ENCODE measurements around the gene VWA5B1.

DNA sequence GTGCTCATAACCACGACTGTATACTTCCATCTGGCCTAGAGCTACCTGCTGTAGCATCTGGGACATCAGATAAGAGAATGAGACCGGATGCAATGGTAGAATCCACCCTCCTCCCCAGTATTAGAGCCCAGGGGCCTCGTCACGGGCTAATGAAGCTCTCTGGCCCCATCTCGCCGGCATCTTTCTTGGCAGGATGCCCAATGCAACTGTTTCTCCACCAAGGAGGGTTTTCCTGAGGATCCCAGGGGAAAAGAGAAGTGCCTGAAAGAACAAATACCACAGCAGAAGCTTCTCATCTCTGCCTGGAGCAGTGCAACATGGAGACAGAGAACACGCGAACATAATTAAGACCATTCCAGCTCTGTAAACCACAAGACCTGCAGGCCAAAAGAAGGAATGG is 80.0 kb downstream of the VWA5B1 start:
- TF ChIP-seq YY1 (IDR thresholded peaks at IDR 0.05; ENCODE audit: insufficient read depth, insufficient read length) = no peak
- TF ChIP-seq ZNF274 (IDR thresholded peaks at IDR 0.05; ENCODE audit: low read depth, low read length) = no peak
- TF ChIP-seq SUZ12 (IDR thresholded peaks at IDR 0.05; ENCODE audit: extremely low read depth, insufficient read depth, insufficient read length) = no peak
